Esophagus muscularis mucosa (tissue), 3 donors: ENCODE data around the gene NCAPH2.

Source experiments
- CTCF ChIP-seq, 3 experiments: fragments of 200-600 bp in 2 of 3; fragments of 450-650 bp in 1 of 3; sonication (generic) in 2 of 3; IDR thresholded peaks; one replicate each; pipeline ENCODE4 v1.5.1; 2017 to 2019; ENCODE audit warnings: antibody characterized with exemption in 3 of 3, mild to moderate bottlenecking in 2 of 3, moderate library complexity in 1 of 3
- POLR2A ChIP-seq: fragments of 450-650 bp; IDR thresholded peaks from one replicate; pipeline ENCODE4 v1.6.1; 2017; ENCODE audit warnings: antibody characterized with exemption, moderate library complexity, mild to moderate bottlenecking, low read depth

DNA sequence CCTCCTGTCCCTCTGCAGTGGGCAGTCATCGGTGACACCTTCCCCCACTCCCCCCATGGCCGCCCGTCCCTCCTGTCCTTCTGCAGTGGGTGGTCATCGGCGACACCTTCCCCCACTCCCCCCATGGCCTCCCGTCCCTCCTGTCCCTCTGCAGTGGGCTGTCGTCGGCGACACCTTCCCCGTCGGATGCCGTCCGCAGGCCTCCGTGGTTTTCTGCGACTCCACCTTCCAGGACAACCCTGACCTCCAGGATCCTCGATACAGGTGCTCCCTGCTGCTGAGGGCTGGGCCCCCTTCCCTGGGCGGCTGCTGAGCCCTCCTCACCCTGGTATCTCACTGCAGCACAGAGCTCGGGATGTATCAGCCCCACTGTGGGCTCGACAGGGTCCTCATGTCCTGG is 19.1 kb upstream of the NCAPH2 start:
- TF ChIP-seq CTCF (IDR thresholded peaks at IDR 0.05): no peak
- no peak for TF ChIP-seq POLR2A
